Thyroid gland (tissue), 4 donors: ENCODE results near the gene PSMD5.

ENCODE experiments used
- POLR2A ChIP-seq, 2 donors: fragments of 450-650 bp; IDR thresholded peaks; one replicate each; pipeline ENCODE4 v1.6.1; 2017; ENCODE audit warnings: antibody characterized with exemption in 2 of 2, mild to moderate bottlenecking in 2 of 2, moderate library complexity in 1 of 2
- TF ChIP-seq, protein P1 (sequence below), 6 experiments: fragments of 200-600 bp in 3 of 6; fragments of 450-650 bp in 3 of 6; sonication (generic) in 3 of 6; IDR thresholded peaks; one replicate each; pipeline ENCODE4 v1.5.1; 2016 to 2019; ENCODE audit warnings: antibody characterized with exemption in 6 of 6, mild to moderate bottlenecking in 2 of 6, inconsistent platforms in 1 of 6, moderate library complexity in 1 of 6

DNA sequence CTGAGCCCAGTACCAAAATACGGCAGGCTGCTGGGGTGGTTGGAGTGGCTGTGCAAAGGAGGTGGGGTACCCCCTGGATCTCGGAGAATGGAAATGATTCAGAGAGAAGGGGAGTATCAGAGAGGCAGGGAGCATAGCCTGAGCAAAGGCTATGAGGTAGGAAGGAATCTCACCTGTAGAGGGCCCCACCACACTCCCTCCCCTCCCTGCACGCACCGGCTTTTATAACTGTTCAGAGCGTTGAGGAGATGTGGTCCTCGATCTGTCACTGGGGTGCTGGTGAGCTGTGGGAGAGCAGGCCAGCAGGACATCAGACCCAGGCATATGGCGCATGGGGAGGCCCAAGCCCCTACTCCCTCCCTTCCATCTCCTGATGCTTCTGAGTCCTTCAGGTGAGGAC, 21.1 kb upstream of the PSMD5 start:
- TF ChIP-seq, protein P1, sequence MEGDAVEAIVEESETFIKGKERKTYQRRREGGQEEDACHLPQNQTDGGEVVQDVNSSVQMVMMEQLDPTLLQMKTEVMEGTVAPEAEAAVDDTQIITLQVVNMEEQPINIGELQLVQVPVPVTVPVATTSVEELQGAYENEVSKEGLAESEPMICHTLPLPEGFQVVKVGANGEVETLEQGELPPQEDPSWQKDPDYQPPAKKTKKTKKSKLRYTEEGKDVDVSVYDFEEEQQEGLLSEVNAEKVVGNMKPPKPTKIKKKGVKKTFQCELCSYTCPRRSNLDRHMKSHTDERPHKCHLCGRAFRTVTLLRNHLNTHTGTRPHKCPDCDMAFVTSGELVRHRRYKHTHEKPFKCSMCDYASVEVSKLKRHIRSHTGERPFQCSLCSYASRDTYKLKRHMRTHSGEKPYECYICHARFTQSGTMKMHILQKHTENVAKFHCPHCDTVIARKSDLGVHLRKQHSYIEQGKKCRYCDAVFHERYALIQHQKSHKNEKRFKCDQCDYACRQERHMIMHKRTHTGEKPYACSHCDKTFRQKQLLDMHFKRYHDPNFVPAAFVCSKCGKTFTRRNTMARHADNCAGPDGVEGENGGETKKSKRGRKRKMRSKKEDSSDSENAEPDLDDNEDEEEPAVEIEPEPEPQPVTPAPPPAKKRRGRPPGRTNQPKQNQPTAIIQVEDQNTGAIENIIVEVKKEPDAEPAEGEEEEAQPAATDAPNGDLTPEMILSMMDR (IDR thresholded peaks at IDR 0.05), result no peak
- TF ChIP-seq POLR2A (IDR thresholded peaks at IDR 0.05), result no peak
